Middle frontal gyrus (tissue), 1 donor: ENCODE results near the gene PCLAF.
"Not testable (repeated sequence)": the region's sequence is repeated elsewhere in the genome, so short reads cannot be mapped to it uniquely, and the experiment has no call there.

Experiments
- DNase-seq: peaks from one replicate; pipeline ENCODE4 v3.0.0-alpha.2; 2015; ENCODE audit warnings: low spot score; ENCODE audit errors: extremely low spot score

PCLAF gene

GRCh38 chr15:64381000-64381751 is at the start of gene PCLAF:
TSS of gene PCLAF (minus strand) at chr15:64381441. CDS start at chr15:64381371, 70 bp downstream.
- peak; percentile 89 for DNase-seq

- DNase-seq: no peak
Measured at GRCh38 chr15:64430000-64430735, 48.9 kb upstream of the PCLAF start.

- no peak for DNase-seq
Measured at GRCh38 chr15:64429448-64429847, 48.2 kb upstream of the PCLAF start.

GRCh38 chr15:64426845-64427465 is 45.7 kb upstream of the PCLAF start:
- no peak for DNase-seq

- DNase-seq: no peak
Measured at GRCh38 chr15:64425221-64425620, 44.0 kb upstream of the PCLAF start.

GRCh38 chr15:64423970-64424369 is 42.7 kb upstream of the PCLAF start:
- DNase-seq: no peak

- no peak for DNase-seq
Measured at GRCh38 chr15:64422697-64423096, 41.5 kb upstream of the PCLAF start.

GRCh38 chr15:64412216-64412615 is 31.0 kb upstream of the PCLAF start:
- DNase-seq: no peak

- DNase-seq: no peak
Measured at GRCh38 chr15:64400583-64400982, 19.3 kb upstream of the PCLAF start.

GRCh38 chr15:64398575-64398974 is 17.3 kb upstream of the PCLAF start:
- DNase-seq: no peak

GRCh38 chr15:64396789-64397188 is 15.5 kb upstream of the PCLAF start:
- DNase-seq: no peak

- not testable (repeated sequence) for DNase-seq
Measured at GRCh38 chr15:64392471-64392870, 11.2 kb upstream of the PCLAF start.

GRCh38 chr15:64389036-64389435 is 7.8 kb upstream of the PCLAF start:
- no peak for DNase-seq

GRCh38 chr15:64387562-64388168 is 6.4 kb upstream of the PCLAF start, which contains the start of gene TRIP4:
TSS of gene TRIP4 (plus strand) at chr15:64387836. CDS start at chr15:64387864, 28 bp downstream.
- peak; percentile 91 for DNase-seq

- no peak for DNase-seq
Measured at GRCh38 chr15:64386291-64386690, 5.0 kb upstream of the PCLAF start.

GRCh38 chr15:64383760-64384159 is 2.5 kb upstream of the PCLAF start:
- DNase-seq: no peak

- not testable (repeated sequence) for DNase-seq
Measured at GRCh38 chr15:64380130-64380870, 941 bp downstream of the PCLAF start.

- no peak for DNase-seq
Measured at GRCh38 chr15:64379216-64379960, 1.9 kb downstream of the PCLAF start.

- DNase-seq: no peak
Measured at GRCh38 chr15:64373360-64373759, 7.9 kb downstream of the PCLAF start.

- not testable (repeated sequence) for DNase-seq
Measured at GRCh38 chr15:64371383-64371782, 9.9 kb downstream of the PCLAF start.
